ENCODE data around the gene CUEDC2. TPM values are rescaled to one million over a fixed set of nuclear protein-coding genes. Genes with fewer than 3 reads are reported as not detected.

The CUEDC2 gene
- total RNA-seq, 4 donors from 2014 or later = 86.4 to 195 (median 131) TPM

DNA sequence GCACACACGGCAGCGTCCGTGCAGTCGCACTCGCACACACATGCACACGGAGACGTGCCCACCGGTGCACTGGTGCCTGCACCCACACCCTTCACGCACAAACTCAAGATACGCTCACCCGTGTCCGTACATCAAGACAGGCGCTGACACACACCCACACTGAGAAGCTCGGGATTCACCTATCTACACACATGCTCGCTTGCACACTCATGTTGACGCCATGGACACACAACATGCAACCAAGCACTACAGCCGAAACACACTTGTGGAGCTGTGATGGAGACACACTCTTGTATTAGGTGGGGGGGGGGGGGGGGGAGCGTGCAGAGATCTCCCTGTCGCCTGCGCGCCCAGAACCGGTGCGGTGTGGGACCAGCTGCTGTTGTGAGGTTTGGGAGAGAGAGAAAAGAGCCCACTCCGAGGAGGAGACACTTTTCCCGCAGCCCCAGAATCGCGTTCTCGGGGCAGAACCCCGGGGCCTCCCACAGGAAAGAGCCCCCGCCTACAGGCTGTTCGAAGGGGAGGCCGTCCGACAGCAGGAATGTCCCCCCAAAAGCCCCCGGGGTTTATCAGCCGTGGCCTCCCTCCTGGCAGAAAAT, 37.5 kb downstream of the CUEDC2 start:
- Histone ChIP-seq H3K27me3 (no peaks in the 10 kb centered on the region), H3K27ac (peak overlapping the region; percentile 86 to 98 (median 95)), H3K4me3 (peak overlapping the region; percentile 54 to 80 (median 77)), H3K9me3 (no peaks in the 10 kb centered on the region), H3K4me1 (peaks cover 0 to 54% (median 30%) of the 10 kb centered on the region in 4 donors), H3K36me3 (peaks cover 0 to 22% (median 0%) of the 10 kb centered on the region in 3 donors)
- 0 to 1% methylated on average over 23 to 35 of the region's 35 CpGs for WGBS, 2 donors
- DNase-seq (ENCODE audit: low spot score in 2 of 2) = peak in 1 of 2 donors; percentile 36
- TF ChIP-seq EP300 (IDR thresholded peaks at IDR 0.05) (no peak), POLR2A (IDR thresholded peaks at IDR 0.05) (no peak)
- TF ChIP-seq, protein P1, sequence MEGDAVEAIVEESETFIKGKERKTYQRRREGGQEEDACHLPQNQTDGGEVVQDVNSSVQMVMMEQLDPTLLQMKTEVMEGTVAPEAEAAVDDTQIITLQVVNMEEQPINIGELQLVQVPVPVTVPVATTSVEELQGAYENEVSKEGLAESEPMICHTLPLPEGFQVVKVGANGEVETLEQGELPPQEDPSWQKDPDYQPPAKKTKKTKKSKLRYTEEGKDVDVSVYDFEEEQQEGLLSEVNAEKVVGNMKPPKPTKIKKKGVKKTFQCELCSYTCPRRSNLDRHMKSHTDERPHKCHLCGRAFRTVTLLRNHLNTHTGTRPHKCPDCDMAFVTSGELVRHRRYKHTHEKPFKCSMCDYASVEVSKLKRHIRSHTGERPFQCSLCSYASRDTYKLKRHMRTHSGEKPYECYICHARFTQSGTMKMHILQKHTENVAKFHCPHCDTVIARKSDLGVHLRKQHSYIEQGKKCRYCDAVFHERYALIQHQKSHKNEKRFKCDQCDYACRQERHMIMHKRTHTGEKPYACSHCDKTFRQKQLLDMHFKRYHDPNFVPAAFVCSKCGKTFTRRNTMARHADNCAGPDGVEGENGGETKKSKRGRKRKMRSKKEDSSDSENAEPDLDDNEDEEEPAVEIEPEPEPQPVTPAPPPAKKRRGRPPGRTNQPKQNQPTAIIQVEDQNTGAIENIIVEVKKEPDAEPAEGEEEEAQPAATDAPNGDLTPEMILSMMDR (IDR thresholded peaks at IDR 0.05) = no peak

DNA sequence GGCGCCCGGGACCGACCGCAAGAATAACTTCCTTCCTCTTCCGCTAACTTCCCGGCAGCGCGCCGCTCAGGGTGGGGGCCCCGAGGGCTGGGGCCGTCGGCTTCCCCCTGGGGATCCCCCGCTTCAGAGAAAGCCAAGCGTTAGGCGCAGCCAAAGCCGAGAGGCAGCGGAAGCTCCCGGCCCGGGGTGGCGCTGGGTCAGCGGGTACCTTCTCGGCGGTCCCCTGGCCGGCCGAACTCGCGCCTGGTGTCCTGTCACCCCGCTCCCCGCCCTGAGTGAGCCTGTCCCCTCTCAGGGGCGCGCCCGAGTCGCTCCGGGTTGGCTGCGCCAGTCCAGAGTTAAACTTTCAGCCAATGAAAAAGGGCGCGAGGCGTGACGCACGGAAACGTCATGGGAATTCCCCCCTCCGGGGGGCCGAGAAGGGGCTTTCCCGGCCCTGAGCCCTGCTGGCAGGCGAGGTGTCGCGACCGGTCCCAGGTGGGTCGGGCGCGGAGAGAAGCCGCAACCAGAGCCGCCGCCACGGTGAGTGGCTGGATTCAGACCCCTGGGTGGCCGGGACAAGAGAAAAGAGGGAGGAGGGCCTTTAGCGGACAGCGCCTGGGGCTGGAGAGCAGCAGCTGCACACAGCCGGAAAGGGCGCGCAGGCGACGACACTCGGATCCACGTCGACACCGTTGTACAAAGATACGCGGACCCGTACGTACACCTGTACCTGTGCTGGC, 38.1 kb downstream of the CUEDC2 start:
- Histone ChIP-seq H3K27me3 (no peaks in the 10 kb centered on the region), H3K27ac (peak overlapping the region; percentile 86 to 98 (median 95)), H3K36me3 (peaks cover 0 to 20% (median 0%) of the 10 kb centered on the region in 3 donors), H3K4me1 (peaks cover 0 to 49% (median 27%) of the 10 kb centered on the region in 4 donors), H3K9me3 (no peaks in the 10 kb centered on the region), H3K4me3 (peak overlapping the region; percentile 54 to 80 (median 77))
- peak; percentile 82 to 89 for DNase-seq (ENCODE audit: low spot score in 2 of 2)
- peak; percentile 63 to 91 for TF ChIP-seq EP300 (IDR thresholded peaks at IDR 0.05)
- peak; percentile 18 to 75 for TF ChIP-seq POLR2A (IDR thresholded peaks at IDR 0.05)
- TF ChIP-seq, protein P1 (IDR thresholded peaks at IDR 0.05) = peak in 2 of 5 experiments; percentile 99 to 100
- 0 to 1% methylated on average over 29 to 34 of the region's 71 CpGs for WGBS, 2 donors

DNA sequence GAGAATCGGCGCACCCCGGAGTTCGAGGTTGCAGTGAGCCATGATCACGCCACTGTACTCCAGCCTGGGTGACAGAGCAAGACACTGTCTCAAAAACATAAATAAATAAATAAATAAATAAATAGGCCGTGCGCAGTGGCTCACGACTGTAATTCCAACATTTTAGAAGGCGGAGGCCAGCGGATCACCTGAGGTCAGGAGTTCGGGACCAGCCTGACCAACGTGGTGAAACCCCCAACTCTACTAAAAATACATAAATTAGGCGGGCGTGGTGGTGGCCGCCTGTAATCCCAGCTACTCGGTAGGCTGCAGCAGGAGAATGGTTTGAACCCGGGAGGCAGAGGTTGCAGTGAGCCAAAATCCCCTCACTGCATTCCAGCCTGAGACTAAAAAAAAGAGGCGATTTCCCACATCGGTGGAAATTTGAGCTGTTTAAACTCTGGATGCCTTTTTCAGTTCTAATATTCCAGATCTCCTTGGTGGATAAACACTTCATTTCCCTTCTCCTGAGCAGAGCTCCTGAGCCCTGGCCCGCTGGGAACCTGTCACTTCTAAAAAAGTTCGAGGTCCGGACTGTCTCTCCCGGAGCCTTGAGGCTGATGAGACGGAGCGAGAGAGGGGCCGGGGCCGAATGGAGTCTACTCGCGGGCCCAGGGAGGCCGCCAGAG, 38.8 kb downstream of the CUEDC2 start:
- Histone ChIP-seq H3K4me1 (peaks cover 0 to 43% (median 22%) of the 10 kb centered on the region in 4 donors), H3K36me3 (peaks cover 0 to 19% (median 0%) of the 10 kb centered on the region in 3 donors), H3K27me3 (no peaks in the 10 kb centered on the region), H3K9me3 (no peaks in the 10 kb centered on the region), H3K27ac (peak overlapping the region; percentile 86 to 98 (median 95)), H3K4me3 (peak overlapping the region; percentile 54 to 80 (median 77))
- WGBS, 2 donors = 34 to 37% methylated on average over 28 to 30 of the region's 30 CpGs
- TF ChIP-seq POLR2A (IDR thresholded peaks at IDR 0.05) = no peak
- TF ChIP-seq, protein P1 (IDR thresholded peaks at IDR 0.05) = peak in 3 of 5 experiments; percentile 95
- no peak for DNase-seq (ENCODE audit: low spot score in 2 of 2)

DNA sequence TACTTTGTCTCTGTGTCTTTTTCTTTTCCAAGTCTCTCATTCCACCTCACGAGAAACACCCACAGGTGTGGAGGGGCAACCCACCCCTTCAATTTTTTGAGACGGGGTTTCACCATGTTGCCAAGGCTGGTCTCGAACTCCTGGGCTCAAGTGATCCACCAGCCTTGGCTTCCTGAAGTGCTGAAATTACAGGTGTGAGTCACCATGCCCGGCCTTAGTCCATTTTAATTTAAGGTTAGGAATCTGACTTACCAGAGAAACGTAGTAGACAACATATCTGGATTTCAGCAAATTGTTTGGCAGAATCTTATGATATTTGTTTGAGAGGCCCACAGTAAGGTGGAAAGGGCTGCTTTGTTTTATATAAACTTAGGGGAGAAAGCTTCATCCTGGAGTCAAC, 40.1 kb downstream of the CUEDC2 start:
- 91 to 92% methylated on average over 5 of the region's 5 CpGs for WGBS, 2 donors

More for the DNA sequence above, 40.1 kb downstream of the CUEDC2 start:
- Histone ChIP-seq H3K4me3 (no peak overlapping the region), H3K36me3 (peaks cover 0 to 7% (median 0%) of the 10 kb centered on the region in 3 donors), H3K4me1 (peaks cover 0 to 31% (median 20%) of the 10 kb centered on the region in 4 donors), H3K27me3 (no peaks in the 10 kb centered on the region), H3K27ac (no peak overlapping the region), H3K9me3 (no peaks in the 10 kb centered on the region)
- DNase-seq (ENCODE audit: low spot score in 2 of 2) = no peak
- TF ChIP-seq POLR2A (IDR thresholded peaks at IDR 0.05) = no peak
- TF ChIP-seq, protein P1 (IDR thresholded peaks at IDR 0.05) = no peak
- TF ChIP-seq EP300 (IDR thresholded peaks at IDR 0.05) = no peak

All from tibial nerve (tissue), 4 donors.